Smooth muscle cell (in vitro differentiated cells): ENCODE results near the gene COL2A1. TPM values are rescaled to one million over a fixed set of nuclear protein-coding genes. Genes with fewer than 3 reads are reported as not detected.

Experiments
- DNase-seq: peaks from one replicate; lab custom pipeline; 2025; ENCODE audit not compliant: unreplicated experiment; lab: John Stamatoyannopoulos, UW
- H2AFZ ChIP-seq: fragments of 200-600 bp; sonication (generic); 2 replicates; pipeline ENCODE4 v1.6.0; 2016; ENCODE audit warnings: antibody characterized with exemption, low read depth, mild to moderate bottlenecking
- H3F3A ChIP-seq: fragments of 200-600 bp; sonication (generic); 2 replicates; pipeline ENCODE4 v1.6.0; 2017; ENCODE audit warnings: antibody characterized with exemption, low read depth
- H3K27ac ChIP-seq: fragments of 200-600 bp; sonication (generic); 2 replicates; pipeline ENCODE4 v1.5.1; 2016; ENCODE audit warnings: low read depth, mild to moderate bottlenecking
- H3K27me3 ChIP-seq: fragments of 200-600 bp; sonication (generic); 2 replicates; pipeline ENCODE4 v1.6.1; 2016; ENCODE audit warnings: low read depth, mild to moderate bottlenecking
- H3K36me3 ChIP-seq: fragments of 200-600 bp; sonication (generic); 2 replicates; pipeline ENCODE4 v1.5.1; 2016; ENCODE audit warnings: low read depth
- H3K4me1 ChIP-seq: fragments of 200-600 bp; sonication (generic); 2 replicates; pipeline ENCODE4 v1.5.1; 2016; ENCODE audit warnings: low read depth
- H3K4me2 ChIP-seq: fragments of 200-600 bp; sonication (generic); 2 replicates; pipeline ENCODE4 v1.6.0; 2016; ENCODE audit warnings: mild to moderate bottlenecking
- H3K4me3 ChIP-seq: fragments of 200-600 bp; sonication (generic); 2 replicates; pipeline ENCODE4 v1.5.1; 2016; ENCODE audit warnings: mild to moderate bottlenecking
- H3K79me2 ChIP-seq: fragments of 200-600 bp; sonication (generic); 2 replicates; pipeline ENCODE4 v1.6.0; 2016; ENCODE audit warnings: low read depth, mild to moderate bottlenecking
- H3K9ac ChIP-seq: fragments of 200-600 bp; sonication (generic); 2 replicates; pipeline ENCODE4 v1.6.0; 2016; ENCODE audit warnings: low read depth
- H3K9me3 ChIP-seq: fragments of 200-600 bp; sonication (generic); replicated peaks from 2 replicates; pipeline ENCODE4 v1.5.1; 2016; ENCODE audit warnings: low read depth
- H4K20me1 ChIP-seq: fragments of 200-600 bp; sonication (generic); 2 replicates; pipeline ENCODE4 v1.6.0; 2016; ENCODE audit warnings: low read depth
- whole genome bisulfite sequencing: methylation state at CpG from one replicate; pipeline ENCODE4 v1.1.7; 2016; ENCODE audit warnings: low lambda C conversion rate; 5-methylcytosine and 5-hydroxymethylcytosine counted together
- polyA plus RNA-seq: library from polyadenylated mRNA; unstranded; fragments of >200 nt; fragmentation: Nextera tagmentation; extraction: Ambion mirVana; gene quantifications from 2 replicates; pipeline ENCODE4 v1.2.1, GENCODE V29; 2016
- total RNA-seq: library from RNA; depleted of rRNA; stranded (reverse); fragments of >200 nt; gene quantifications from 2 replicates; pipeline ENCODE4 v1.2.3, GENCODE V29; 2014
- TF ChIP-seq, protein P1 (sequence below): fragments of 200-600 bp; sonication (generic); IDR thresholded peaks from 2 replicates; pipeline ENCODE4 v1.5.1; 2017; ENCODE audit warnings: borderline replicate concordance, mild to moderate bottlenecking, antibody characterized with exemption; ENCODE audit not compliant: insufficient read depth, poor library complexity, severe bottlenecking

COL2A1 gene
- total and polyA plus RNA-seq, 2 experiments from 2014 or later: 1.6 to 8.6 TPM

DNA sequence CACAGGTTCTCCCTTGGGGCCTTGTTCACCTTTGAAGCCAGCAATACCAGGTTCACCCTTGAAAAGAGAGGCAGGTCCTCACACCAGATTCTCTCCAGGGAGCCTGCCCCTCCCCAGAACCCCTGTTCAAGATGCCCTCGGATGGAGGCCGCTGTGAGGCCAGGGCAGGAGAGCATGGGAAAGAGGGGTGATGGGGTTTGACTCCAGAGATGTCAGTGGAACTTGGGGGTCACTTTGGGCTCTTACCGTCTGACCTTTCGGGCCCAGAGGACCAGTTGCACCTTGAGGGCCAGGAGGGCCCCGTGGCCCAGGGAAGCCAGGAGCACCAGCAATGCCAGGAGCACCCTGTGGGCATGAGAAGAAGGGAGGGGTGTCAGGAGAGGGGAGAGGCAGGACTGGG lies 17.4 kb downstream of the COL2A1 start:
- Histone ChIP-seq H3K4me2 (no peak overlapping the region), H3K9me3 (no peaks in the 10 kb centered on the region), H3K27me3 (no peaks in the 10 kb centered on the region), H3K27ac (no peak overlapping the region), H2AFZ (no peak overlapping the region), H4K20me1 (no peaks in the 10 kb centered on the region), H3K4me1 (peaks cover 18% of the 10 kb centered on the region), H3K36me3 (no peaks in the 10 kb centered on the region), H3K9ac (no peak overlapping the region), H3F3A (no peaks in the 10 kb centered on the region), H3K4me3 (no peak overlapping the region), H3K79me2 (no peaks in the 10 kb centered on the region)
- DNase-seq: no peak
- TF ChIP-seq, protein P1, sequence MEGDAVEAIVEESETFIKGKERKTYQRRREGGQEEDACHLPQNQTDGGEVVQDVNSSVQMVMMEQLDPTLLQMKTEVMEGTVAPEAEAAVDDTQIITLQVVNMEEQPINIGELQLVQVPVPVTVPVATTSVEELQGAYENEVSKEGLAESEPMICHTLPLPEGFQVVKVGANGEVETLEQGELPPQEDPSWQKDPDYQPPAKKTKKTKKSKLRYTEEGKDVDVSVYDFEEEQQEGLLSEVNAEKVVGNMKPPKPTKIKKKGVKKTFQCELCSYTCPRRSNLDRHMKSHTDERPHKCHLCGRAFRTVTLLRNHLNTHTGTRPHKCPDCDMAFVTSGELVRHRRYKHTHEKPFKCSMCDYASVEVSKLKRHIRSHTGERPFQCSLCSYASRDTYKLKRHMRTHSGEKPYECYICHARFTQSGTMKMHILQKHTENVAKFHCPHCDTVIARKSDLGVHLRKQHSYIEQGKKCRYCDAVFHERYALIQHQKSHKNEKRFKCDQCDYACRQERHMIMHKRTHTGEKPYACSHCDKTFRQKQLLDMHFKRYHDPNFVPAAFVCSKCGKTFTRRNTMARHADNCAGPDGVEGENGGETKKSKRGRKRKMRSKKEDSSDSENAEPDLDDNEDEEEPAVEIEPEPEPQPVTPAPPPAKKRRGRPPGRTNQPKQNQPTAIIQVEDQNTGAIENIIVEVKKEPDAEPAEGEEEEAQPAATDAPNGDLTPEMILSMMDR: no peak
- WGBS: 95% methylated on average over 5 of the region's 5 CpGs

DNA sequence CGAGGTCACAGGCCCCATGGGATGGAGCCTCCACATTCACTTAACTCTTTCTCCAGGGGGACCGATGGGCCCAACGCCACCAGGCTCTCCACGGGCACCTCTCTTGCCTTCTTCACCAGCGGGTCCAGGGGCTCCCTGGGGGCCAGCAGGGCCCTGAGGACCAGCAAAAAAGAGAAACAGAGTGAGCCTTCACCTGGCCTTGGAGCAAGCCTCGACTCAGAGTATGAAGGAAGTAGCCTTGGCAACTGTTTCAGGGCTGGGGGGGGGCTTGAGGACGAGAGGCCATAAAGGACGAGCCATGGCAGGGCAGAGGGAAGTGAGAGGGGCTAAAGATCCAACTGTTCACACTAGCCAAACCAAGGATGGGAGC lies 18.0 kb downstream of the COL2A1 start:
- Histone ChIP-seq H2AFZ (no peak overlapping the region), H3K27me3 (no peaks in the 10 kb centered on the region), H3K9ac (no peak overlapping the region), H3K27ac (no peak overlapping the region), H3K4me3 (no peak overlapping the region), H3K36me3 (no peaks in the 10 kb centered on the region), H3F3A (no peaks in the 10 kb centered on the region), H4K20me1 (no peaks in the 10 kb centered on the region), H3K4me2 (no peak overlapping the region), H3K4me1 (peaks cover 15% of the 10 kb centered on the region), H3K79me2 (no peaks in the 10 kb centered on the region), H3K9me3 (no peaks in the 10 kb centered on the region)
- no peak for DNase-seq
- 96% methylated on average over 8 of the region's 8 CpGs for whole genome bisulfite sequencing
- TF ChIP-seq, protein P1: no peak

DNA sequence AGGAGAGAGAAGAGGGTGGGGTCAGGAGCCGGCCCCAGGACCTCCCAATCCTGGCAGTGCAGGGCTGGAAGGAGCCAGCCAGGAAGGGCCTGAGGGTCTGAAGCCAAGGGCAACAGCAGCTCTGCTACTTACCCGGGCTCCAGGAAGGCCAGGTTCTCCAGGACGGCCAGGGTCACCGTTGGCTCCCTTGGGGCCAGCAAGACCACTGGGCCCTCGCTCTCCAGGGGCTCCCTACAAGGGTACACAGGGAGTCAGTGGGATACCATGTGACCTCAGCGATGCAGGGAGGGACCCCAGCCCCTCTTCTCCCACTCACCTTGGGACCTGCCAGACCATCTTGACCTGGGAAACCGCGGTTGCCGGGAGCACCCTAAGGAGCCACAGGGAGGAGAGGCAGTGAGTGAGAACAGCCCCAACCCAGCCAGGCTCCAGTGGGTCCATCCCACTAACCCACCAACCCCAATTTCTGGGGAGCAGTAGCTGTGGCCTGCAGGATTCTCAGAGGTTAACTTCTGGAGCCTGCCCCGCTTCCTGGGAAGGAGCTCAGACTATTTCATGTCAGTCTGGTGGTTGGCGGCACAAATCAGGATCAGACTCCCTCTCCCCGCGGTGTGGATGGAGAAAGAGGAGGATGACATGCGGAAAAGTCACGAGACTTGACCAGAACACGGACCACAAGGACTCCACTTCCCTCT lies 18.5 kb downstream of the COL2A1 start:
- Histone ChIP-seq H3K9ac (no peak overlapping the region), H3K79me2 (no peaks in the 10 kb centered on the region), H2AFZ (no peak overlapping the region), H4K20me1 (no peaks in the 10 kb centered on the region), H3K4me2 (no peak overlapping the region), H3K27ac (no peak overlapping the region), H3K4me1 (peaks cover 11% of the 10 kb centered on the region), H3F3A (no peaks in the 10 kb centered on the region), H3K4me3 (no peak overlapping the region), H3K9me3 (no peaks in the 10 kb centered on the region), H3K27me3 (no peaks in the 10 kb centered on the region), H3K36me3 (no peaks in the 10 kb centered on the region)
- TF ChIP-seq, protein P1: no peak
- 95% methylated on average over 16 of the region's 16 CpGs for WGBS
- DNase-seq: no peak

DNA sequence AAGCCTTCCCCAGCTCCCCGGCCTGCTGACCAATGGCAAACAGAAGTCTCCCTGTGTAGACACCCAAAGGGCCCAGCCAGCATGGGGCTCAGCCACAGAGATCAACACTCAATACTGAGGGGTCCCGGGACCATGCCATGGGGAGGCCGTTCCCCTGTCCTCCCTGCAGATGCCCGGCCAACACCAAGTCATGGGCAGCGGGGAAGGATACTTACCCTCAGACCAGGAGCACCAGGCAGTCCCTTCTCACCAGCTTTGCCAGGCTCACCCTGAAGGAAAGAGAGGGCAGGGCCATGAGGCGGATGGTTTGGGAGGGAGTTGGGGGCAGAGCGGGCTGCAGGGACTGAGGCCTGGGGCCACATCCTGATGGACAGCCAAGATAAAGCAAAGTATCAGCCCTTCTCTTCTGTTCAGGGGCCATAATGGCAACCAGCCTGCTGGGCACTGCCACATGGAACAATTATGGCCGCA lies 19.9 kb downstream of the COL2A1 start:
- H3F3A ChIP-seq: no peaks in the 10 kb centered on the region
- DNase-seq: no peak
- H2AFZ ChIP-seq: no peak overlapping the region
- 96% methylated on average over 8 of the region's 8 CpGs for WGBS
- TF ChIP-seq, protein P1: no peak
- no peaks in the 10 kb centered on the region for H3K36me3 ChIP-seq
- H3K4me3 ChIP-seq: no peak overlapping the region
- peaks cover 11% of the 10 kb centered on the region for H3K4me1 ChIP-seq
- no peak overlapping the region for H3K27ac ChIP-seq
- H3K4me2 ChIP-seq: no peak overlapping the region
- H3K9ac ChIP-seq: no peak overlapping the region
- H3K79me2 ChIP-seq: no peaks in the 10 kb centered on the region
- H3K9me3 ChIP-seq: no peaks in the 10 kb centered on the region
- no peaks in the 10 kb centered on the region for H4K20me1 ChIP-seq
- H3K27me3 ChIP-seq: no peaks in the 10 kb centered on the region
